Renal pelvis (tissue), 12 donors: Measurements from ENCODE around the gene ZNG1B. TPM values are rescaled to one million over a fixed set of nuclear protein-coding genes. Genes with fewer than 3 reads are reported as not detected.
"Not testable (repeated sequence)": the region's sequence is repeated elsewhere in the genome, so short reads cannot be mapped to it uniquely, and the experiment has no call there.

ENCODE experiments used
- DNase-seq: peaks from one replicate; pipeline ENCODE4 v3.0.0-alpha.2; 2013
- long read RNA-seq, 16 experiments: transcript quantifications; one replicate each; lab custom pipeline, GENCODE V29; 2026
- polyA plus RNA-seq, 3 donors: library from polyadenylated mRNA; unstranded; fragments of 120-200 nt; gene quantifications; one replicate each; pipeline ENCODE4 v1.2.1, GENCODE V29; 2013; ENCODE audit not compliant: insufficient read length in 3 of 3

The ZNG1B gene
- polyA plus RNA-seq, result 10 to 100 TPM; 51.1 to 53.1 (median 51.4) TPM
- long read RNA-seq, donor 1, transcript CBWD2-202 (16 exons, 1,740 nt), result minor isoform, 8 of 44 reads
- long read RNA-seq, donor 1, transcript CBWD2-201 (15 exons, 1,812 nt), result major isoform, 14 of 44 reads
- long read RNA-seq, donor 1, partial matches to known transcripts, result 16 of 44 reads
- long read RNA-seq, donor 1, other reads (novel, unspliced or antisense), result 0 of 44 reads
- long read RNA-seq, donor 2, transcript CBWD2-201 (15 exons, 1,812 nt), result major isoform, 32 of 79 reads
- long read RNA-seq, donor 2, transcript CBWD2-209 (3 exons, 880 nt), result minor isoform, 6 of 79 reads
- long read RNA-seq, donor 2, partial matches to known transcripts, result 32 of 79 reads
- long read RNA-seq, donor 2, other reads (novel, unspliced or antisense), result 0 of 79 reads
- long read RNA-seq, donor 3, transcript CBWD2-201 (15 exons, 1,812 nt), result major isoform, 14 of 42 reads
- long read RNA-seq, donor 3, partial matches to known transcripts, result 21 of 42 reads
- long read RNA-seq, donor 3, other reads (novel, unspliced or antisense), result 0 of 42 reads
- long read RNA-seq, donor 4, transcript CBWD2-201 (15 exons, 1,812 nt), result major isoform, 27 of 64 reads
- long read RNA-seq, donor 4, transcript CBWD2-202 (16 exons, 1,740 nt), result minor isoform, 5 of 64 reads
- long read RNA-seq, donor 4, partial matches to known transcripts, result 28 of 64 reads
- long read RNA-seq, donor 4, other reads (novel, unspliced or antisense), result 0 of 64 reads
- long read RNA-seq, donor 5, transcript CBWD2-201 (15 exons, 1,812 nt), result major isoform, 9 of 27 reads
- long read RNA-seq, donor 5, partial matches to known transcripts, result 12 of 27 reads
- long read RNA-seq, donor 5, other reads (novel, unspliced or antisense), result 0 of 27 reads
- long read RNA-seq, donor 6, transcript CBWD2-201 (15 exons, 1,812 nt), result major isoform, 16 of 57 reads
- long read RNA-seq, donor 6, partial matches to known transcripts, result 29 of 57 reads
- long read RNA-seq, donor 6, other reads (novel, unspliced or antisense), result 0 of 57 reads
- long read RNA-seq, donor 7, transcript CBWD2-201 (15 exons, 1,812 nt), result major isoform, 18 of 44 reads
- long read RNA-seq, donor 7, transcript CBWD2-202 (16 exons, 1,740 nt), result minor isoform, 5 of 44 reads
- long read RNA-seq, donor 7, partial matches to known transcripts, result 17 of 44 reads
- long read RNA-seq, donor 7, other reads (novel, unspliced or antisense), result 0 of 44 reads
- long read RNA-seq, donor 8, transcript CBWD2-201 (15 exons, 1,812 nt), result major isoform, 5 of 11 reads
- long read RNA-seq, donor 8, partial matches to known transcripts, result 0 of 11 reads
- long read RNA-seq, donor 8, other reads (novel, unspliced or antisense), result 0 of 11 reads
- long read RNA-seq, donor 9, transcript CBWD2-201 (15 exons, 1,812 nt), result major isoform, 28 of 67 reads
- long read RNA-seq, donor 9, transcript CBWD2-202 (16 exons, 1,740 nt), result minor isoform, 6 of 67 reads
- long read RNA-seq, donor 9, partial matches to known transcripts, result 27 of 67 reads
- long read RNA-seq, donor 9, other reads (novel, unspliced or antisense), result 0 of 67 reads
- long read RNA-seq, donor 10, transcript CBWD2-201 (15 exons, 1,812 nt), result major isoform, 11 of 38 reads
- long read RNA-seq, donor 10, partial matches to known transcripts, result 20 of 38 reads
- long read RNA-seq, donor 10, other reads (novel, unspliced or antisense), result 0 of 38 reads
- long read RNA-seq, donor 11, partial matches to known transcripts, result 0 of 14 reads
- long read RNA-seq, donor 11, other reads (novel, unspliced or antisense), result 0 of 14 reads
- long read RNA-seq, donor 12, transcript CBWD2-202 (16 exons, 1,740 nt), result minor isoform, 7 of 106 reads
- long read RNA-seq, donor 12, transcript CBWD2-201 (15 exons, 1,812 nt), result major isoform, 33 of 106 reads
- long read RNA-seq, donor 12, transcript CBWD2-209 (3 exons, 880 nt), result minor isoform, 8 of 106 reads
- long read RNA-seq, donor 12, partial matches to known transcripts, result 50 of 106 reads
- long read RNA-seq, donor 12, other reads (novel, unspliced or antisense), result 0 of 106 reads
- long read RNA-seq, donor 13, transcript CBWD2-201 (15 exons, 1,812 nt), result major isoform, 7 of 24 reads
- long read RNA-seq, donor 13, partial matches to known transcripts, result 7 of 24 reads
- long read RNA-seq, donor 13, other reads (novel, unspliced or antisense), result 0 of 24 reads
- long read RNA-seq, donor 14, result 0 reads
- long read RNA-seq, donor 15, transcript CBWD2-209 (3 exons, 880 nt), result minor isoform, 8 of 71 reads
- long read RNA-seq, donor 15, transcript CBWD2-201 (15 exons, 1,812 nt), result major isoform, 25 of 71 reads
- long read RNA-seq, donor 15, partial matches to known transcripts, result 30 of 71 reads
- long read RNA-seq, donor 15, other reads (novel, unspliced or antisense), result 0 of 71 reads
- long read RNA-seq, donor 16, transcript CBWD2-201 (15 exons, 1,812 nt), result major isoform, 19 of 67 reads
- long read RNA-seq, donor 16, partial matches to known transcripts, result 39 of 67 reads
- long read RNA-seq, donor 16, other reads (novel, unspliced or antisense), result 0 of 67 reads

GRCh38 chr2:113437508-113438465 is at the start of gene ZNG1B:
TSS of gene ZNG1B (plus strand) at chr2:113437691. CDS start at chr2:113437869, 178 bp downstream.
- not testable (repeated sequence) for DNase-seq

GRCh38 chr2:113390124-113390849 is 47.2 kb upstream of the ZNG1B start:
- peak; percentile 84 for DNase-seq

- no peak for DNase-seq
These were observed 46.4 kb upstream of the ZNG1B start for GRCh38 chr2:113391073-113391472.

- DNase-seq, result no peak
These were observed 31.4 kb upstream of the ZNG1B start for GRCh38 chr2:113406114-113406513.

- DNase-seq, result no peak
These were observed 29.9 kb upstream of the ZNG1B start for GRCh38 chr2:113407446-113408099.

GRCh38 chr2:113411725-113412352 is 25.7 kb upstream of the ZNG1B start:
- not testable (repeated sequence) for DNase-seq

GRCh38 chr2:113412774-113413173 is 24.7 kb upstream of the ZNG1B start:
- not testable (repeated sequence) for DNase-seq

GRCh38 chr2:113431773-113432172 is 5.7 kb upstream of the ZNG1B start:
- DNase-seq, result not testable (repeated sequence)

GRCh38 chr2:113433468-113433867 is 4.0 kb upstream of the ZNG1B start:
- DNase-seq, result not testable (repeated sequence)

GRCh38 chr2:113465770-113466169 is 28.3 kb downstream of the ZNG1B start:
- not testable (repeated sequence) for DNase-seq

GRCh38 chr2:113476688-113477368 is 39.3 kb downstream of the ZNG1B start:
- not testable (repeated sequence) for DNase-seq

GRCh38 chr2:113496527-113496926 is 59.0 kb downstream of the ZNG1B start:
- not testable (repeated sequence) for DNase-seq

- not testable (repeated sequence) for DNase-seq
These were observed 60.9 kb downstream of the ZNG1B start, which contains the start of gene FOXD4L1 for GRCh38 chr2:113498365-113498764. TSS of gene FOXD4L1 (plus strand) at chr2:113498665. CDS start at chr2:113499257, 592 bp downstream.

GRCh38 chr2:113499019-113499885 is 61.8 kb downstream of the ZNG1B start:
- DNase-seq, result not testable (repeated sequence)
